ENCODE measurements around the gene PRKCA.
"Not testable (repeated sequence)": the region's sequence is repeated elsewhere in the genome, so short reads cannot be mapped to it uniquely, and the experiment has no call there.

PRKCA gene

GRCh38 chr17:66301864-66302741 lies at the start of gene PRKCA:
Gene PRKCA, plus strand, starts transcription at chr17:66302613.
- ChIA-PET POLR2A (interaction anchor here (0.6 to 0.9 kb wide), 2 partner anchors 95 to 238 kb away, joined by 3 read pairs; no protein-coding TSS in a partner anchor), CTCF (interaction anchor here (0.6 to 2.3 kb wide), 4 partner anchors 11 to 330 kb away, joined by 3 to 8 read pairs (median 3); no protein-coding TSS in a partner anchor)
- no peak for TF ChIP-seq CTCF (IDR thresholded peaks at IDR 0.05; ENCODE audit: insufficient read depth, low read length, missing control alignments)
- DNase-seq (ENCODE audit: low read depth, low spot score), result no peak
- H3K4me3 ChIP-seq (ENCODE audit: low read depth, low read length), result peak within 1 kb of the TSS; percentile 76

GRCh38 chr17:66253458-66253857 lies 49.0 kb upstream of the PRKCA start:
- CTCF ChIA-PET, result interaction anchor here (3.1 kb wide), 1 partner anchor 11 kb away, joined by 15 read pairs; no protein-coding TSS in a partner anchor
- H3K4me3 ChIP-seq (ENCODE audit: low read depth, low read length); DNase-seq (ENCODE audit: low read depth, low spot score); POLR2A ChIA-PET: not testable (repeated sequence)

GRCh38 chr17:66255112-66255511 lies 47.3 kb upstream of the PRKCA start:
- CTCF ChIA-PET, result interaction anchor here (0.7 to 5.0 kb wide), 39 partner anchors 10 to 449 kb away, joined by 3 to 40 read pairs (median 3); partner anchors contain the start of gene PRKCA
- peak; percentile 56 for TF ChIP-seq CTCF (IDR thresholded peaks at IDR 0.05; ENCODE audit: insufficient read depth, low read length, missing control alignments)
- POLR2A ChIA-PET, result no interaction called here
- no peak for DNase-seq (ENCODE audit: low read depth, low spot score)
- no peak overlapping the region for H3K4me3 ChIP-seq (ENCODE audit: low read depth, low read length)

- TF ChIP-seq CTCF (IDR thresholded peaks at IDR 0.05; ENCODE audit: insufficient read depth, low read length, missing control alignments), result no peak
- CTCF ChIA-PET, result interaction anchor here (0.7 to 5.0 kb wide), 31 partner anchors 9 to 449 kb away, joined by 3 to 40 read pairs (median 4); partner anchors contain the start of gene PRKCA
- no peak for DNase-seq (ENCODE audit: low read depth, low spot score)
- POLR2A ChIA-PET, result no interaction called here
- H3K4me3 ChIP-seq (ENCODE audit: low read depth, low read length), result no peak overlapping the region
These were observed 46.9 kb upstream of the PRKCA start for GRCh38 chr17:66255527-66255971.

- ChIA-PET CTCF (interaction anchor here (1.0 to 1.1 kb wide), 2 partner anchors 20 to 365 kb away, joined by 3 to 4 read pairs; no protein-coding TSS in a partner anchor), POLR2A (no interaction called here)
- no peak for DNase-seq (ENCODE audit: low read depth, low spot score)
- H3K4me3 ChIP-seq (ENCODE audit: low read depth, low read length), result no peak overlapping the region
- no peak for TF ChIP-seq CTCF (IDR thresholded peaks at IDR 0.05; ENCODE audit: insufficient read depth, low read length, missing control alignments)
These were observed 42.1 kb upstream of the PRKCA start for GRCh38 chr17:66260275-66260674.

GRCh38 chr17:66260688-66261087 lies 41.7 kb upstream of the PRKCA start:
- H3K4me3 ChIP-seq (ENCODE audit: low read depth, low read length), result no peak overlapping the region
- no peak for TF ChIP-seq CTCF (IDR thresholded peaks at IDR 0.05; ENCODE audit: insufficient read depth, low read length, missing control alignments)
- POLR2A ChIA-PET, result no interaction called here
- CTCF ChIA-PET, result interaction anchor here (1.1 kb wide), 1 partner anchor 19 kb away, joined by 4 read pairs; no protein-coding TSS in a partner anchor
- no peak for DNase-seq (ENCODE audit: low read depth, low spot score)
